Endothelial cell of umbilical vein (primary cell): ENCODE measurements around the gene PDE11A. TPM values are rescaled to one million over a fixed set of nuclear protein-coding genes. Genes with fewer than 3 reads are reported as not detected.

Experiments
- BruUV-seq: library from RNA; stranded (reverse); fragments of 400-500 nt; replicated peaks from 2 replicates; lab custom pipeline; 2021; lab: Mats Ljungman, UMichigan
- CTCF ChIA-PET: fragments of 300-600, 350-600 bp; sonication (Branson Sonifier 250); formaldehyde crosslinking; loops from one replicate; lab custom pipeline; 2021; ENCODE audit warnings: antibody characterized with exemption, inconsistent platforms; lab: Charles Lee
- POLR2A ChIA-PET: fragments of 300-600, 350-600 bp; sonication (Branson Sonifier 250); formaldehyde crosslinking; loops from one replicate; lab custom pipeline; 2021; ENCODE audit warnings: antibody characterized with exemption, inconsistent platforms; lab: Charles Lee
- DNase-seq: peaks from one replicate; pipeline ENCODE4 v3.0.0-alpha.2; 2011; ENCODE audit warnings: low read depth, low spot score
- FAIRE-seq: peaks from 2 replicates; lab custom pipeline; 2011; peaks lifted over from hg19 to GRCh38; lab: Jason Lieb, UNC
- H2AFZ ChIP-seq: 2 replicates; pipeline ENCODE4 v1.6.0; 2012; ENCODE audit warnings: low read depth, low read length, control low read depth, inconsistent platforms
- H3K27ac ChIP-seq: 2 replicates; pipeline ENCODE4 v1.5.1; 2011; ENCODE audit warnings: low read depth, mild to moderate bottlenecking, control low read depth, low read length, moderate library complexity; ENCODE audit not compliant: insufficient read depth
- H3K27me3 ChIP-seq, 2 experiments: 2 replicates each; pipeline versions ENCODE4 v1.6.0 to v1.6.1; 2011; ENCODE audit warnings: low read length in 2 of 2, mixed read lengths in 1 of 2; ENCODE audit not compliant: control insufficient read depth in 2 of 2, insufficient read depth in 2 of 2
- H3K36me3 ChIP-seq, 2 experiments: 2 replicates in 1 of 2; 3 replicates in 1 of 2; pipeline ENCODE4 v1.5.1; 2011; ENCODE audit warnings: low read length in 2 of 2, mild to moderate bottlenecking in 1 of 2, moderate library complexity in 1 of 2; ENCODE audit not compliant: control insufficient read depth in 2 of 2, insufficient read depth in 2 of 2; ENCODE audit errors: extremely low read depth in 1 of 2
- H3K4me1 ChIP-seq: 3 replicates; pipeline ENCODE4 v1.5.1; 2011; ENCODE audit warnings: mild to moderate bottlenecking, low read length; ENCODE audit not compliant: control insufficient read depth, insufficient read depth; ENCODE audit errors: extremely low read depth
- H3K4me2 ChIP-seq: 2 replicates; pipeline ENCODE4 v1.6.1; 2011; ENCODE audit warnings: low read length, control low read depth, mixed read lengths; ENCODE audit not compliant: insufficient read depth
- H3K4me3 ChIP-seq, 3 experiments: fragments of 200-600 bp in 1 of 3; sonication (generic), shearing (Covaris generic) in 1 of 3; replicated peaks in 1 of 3; 2 replicates each; pipeline ENCODE4 v1.5.1; 2011 to 2016; ENCODE audit warnings: control low read depth in 3 of 3, low read length in 3 of 3, mild to moderate bottlenecking in 2 of 3, inconsistent platforms in 1 of 3, low read depth in 1 of 3, moderate library complexity in 1 of 3; ENCODE audit not compliant: insufficient read depth in 1 of 3
- H3K79me2 ChIP-seq: 2 replicates; pipeline ENCODE4 v1.6.0; 2012; ENCODE audit warnings: low read length, inconsistent platforms; ENCODE audit not compliant: control insufficient read depth, insufficient read depth
- H3K9ac ChIP-seq: replicated peaks from 2 replicates; pipeline ENCODE3; 2011; ENCODE audit warnings: low read length, control low read depth; ENCODE audit not compliant: insufficient read depth; ENCODE audit errors: extremely low read depth
- H3K9me1 ChIP-seq: replicated peaks from 3 replicates; pipeline ENCODE4 v1.6.0; 2011; ENCODE audit warnings: mild to moderate bottlenecking, low read length; ENCODE audit not compliant: control insufficient read depth, insufficient read depth; ENCODE audit errors: extremely low read depth
- H3K9me3 ChIP-seq: replicated peaks from 2 replicates; pipeline ENCODE4 v1.5.1; 2012; ENCODE audit warnings: low read length, inconsistent platforms; ENCODE audit not compliant: control insufficient read depth, insufficient read depth
- H4K20me1 ChIP-seq: replicated peaks from 2 replicates; pipeline ENCODE3; 2011; ENCODE audit warnings: mild to moderate bottlenecking, low read length; ENCODE audit not compliant: control insufficient read depth, insufficient read depth; ENCODE audit errors: extremely low read depth
- EZH2 ChIP-seq: IDR thresholded peaks from 2 replicates; pipeline ENCODE4 v1.6.1; 2012; ENCODE audit warnings: borderline replicate concordance, low read depth, mild to moderate bottlenecking, moderate library complexity, low read length, inconsistent platforms; ENCODE audit not compliant: severe bottlenecking
- FOS ChIP-seq: IDR thresholded peaks from 2 replicates; pipeline ENCODE4 v1.6.1; 2011; ENCODE audit warnings: mild to moderate bottlenecking, low read length, moderate library complexity, borderline replicate concordance; ENCODE audit not compliant: insufficient read depth
- GATA2 ChIP-seq: IDR thresholded peaks from 2 replicates; pipeline ENCODE4 v1.7.0; 2011; ENCODE audit warnings: low read depth, mild to moderate bottlenecking, moderate library complexity, mixed read lengths, low read length; ENCODE audit not compliant: insufficient read length, insufficient read depth
- JUN ChIP-seq: IDR thresholded peaks from 2 replicates; pipeline ENCODE4 v1.6.1; 2011; ENCODE audit warnings: borderline replicate concordance, low read depth; ENCODE audit not compliant: insufficient read length, insufficient read depth
- MYC ChIP-seq: IDR thresholded peaks from one replicate; pipeline ENCODE4 v1.6.1; 2011; ENCODE audit warnings: mild to moderate bottlenecking, low read depth, low read length
- POLR2A ChIP-seq: IDR thresholded peaks from 2 replicates; pipeline ENCODE4 v1.6.1; 2012; ENCODE audit warnings: low read depth, mild to moderate bottlenecking, control low read depth, low read length
- POLR2AphosphoS5 ChIP-seq: IDR thresholded peaks from 2 replicates; pipeline ENCODE4 v1.6.1; 2012; ENCODE audit warnings: low read depth, mild to moderate bottlenecking, control low read depth, low read length, moderate library complexity; ENCODE audit not compliant: insufficient read depth
- dilution Hi-C: fragments of 300-500 bp; cut with MboI; formaldehyde crosslinking; loops from one replicate; pipeline ENCODE4 v1.15.0; 2019; ENCODE audit warnings: low sequenced_read_pairs; ENCODE audit not compliant: extremely low pct_ligation_motif_present
- intact Hi-C: fragments of 100-400 bp; cut with micrococcal nuclease; formaldehyde crosslinking; loops from one replicate; pipeline ENCODE4 v1.10.0; 2022
- polyA plus RNA-seq, 4 experiments: library from polyadenylated mRNA; depleted of rRNA in 3 of 4; stranded (reverse) in 3 of 4; unstranded in 1 of 4; fragments of >200 nt; gene quantifications; 2 replicates each; pipeline versions ENCODE4 v1.2.1 to v1.2.3, GENCODE V29; 2011 to 2012; ENCODE audit warnings: missing spikeins in 1 of 4
- total RNA-seq: library from RNA; stranded (reverse); gene quantifications from 2 replicates; pipeline ENCODE4 v1.2.3, GENCODE V29; 2021
- TF ChIP-seq, protein P1 (sequence below), 2 donors: IDR thresholded peaks; 1 replicate in 1 of 2; 2 replicates in 1 of 2; pipeline ENCODE4 v1.5.1; 2011; ENCODE audit warnings: low read length in 2 of 2, mild to moderate bottlenecking in 2 of 2, moderate library complexity in 2 of 2, control low read depth in 1 of 2, inconsistent platforms in 1 of 2, low read depth in 1 of 2; ENCODE audit not compliant: insufficient read depth in 1 of 2; ENCODE audit errors: extremely low read depth in 1 of 2
- TF ChIP-seq, protein P2 (sequence below): IDR thresholded peaks from 2 replicates; pipeline ENCODE4 v1.6.1; 2011; ENCODE audit not compliant: insufficient read depth, insufficient read length

Gene PDE11A
- total and polyA plus RNA-seq, 2 donors (not counting 3 experiments of a cell fraction or from before 2014, with no cell fraction given): 0.07 to 0.51 TPM

DNA sequence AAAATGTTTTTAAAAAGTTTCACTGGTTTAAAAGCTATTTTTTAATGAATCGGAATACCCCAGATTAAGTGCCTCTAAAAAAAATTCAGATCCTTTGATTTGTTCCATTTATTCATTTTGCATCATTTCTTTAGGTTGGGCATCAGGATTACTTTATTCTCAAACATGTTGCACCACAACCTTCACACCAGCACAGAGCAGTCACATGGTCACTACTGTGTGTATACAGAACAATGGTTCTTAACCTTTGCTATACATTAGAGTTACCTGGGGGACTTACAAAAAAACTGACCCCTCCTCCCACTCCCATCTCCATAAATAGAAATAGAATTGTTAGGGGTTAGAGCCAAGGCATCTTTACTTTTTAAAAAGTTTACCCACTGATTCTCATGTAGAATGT lies 461.8 kb downstream of the PDE11A start:
- H3K36me3 ChIP-seq: no peaks in the 10 kb centered on the region
- H3K79me2 ChIP-seq: no peaks in the 10 kb centered on the region
- H3K27me3 ChIP-seq: no peaks in the 10 kb centered on the region
- dilution Hi-C loops: no loop called here
- no peak overlapping the region for H3K27ac ChIP-seq
- H4K20me1 ChIP-seq: no peaks in the 10 kb centered on the region
- POLR2A ChIA-PET: no interaction called here
- intact Hi-C loops: no loop called here
- H3K9me3 ChIP-seq: no peaks in the 10 kb centered on the region
- no peak overlapping the region for H2AFZ ChIP-seq
- H3K4me1 ChIP-seq: no peaks in the 10 kb centered on the region
- CTCF ChIA-PET: interaction anchor here (1.2 to 2.4 kb wide), 3 partner anchors 9 to 121 kb away, joined by 3 to 5 read pairs (median 4); no protein-coding TSS in a partner anchor
- FAIRE-seq (no peak), DNase-seq (no peak)
- TF ChIP-seq POLR2A (no peak), POLR2AphosphoS5 (no peak), EZH2 (no peak), GATA2 (no peak), MYC (no peak), JUN (no peak), FOS (no peak)
- TF ChIP-seq, protein P1, sequence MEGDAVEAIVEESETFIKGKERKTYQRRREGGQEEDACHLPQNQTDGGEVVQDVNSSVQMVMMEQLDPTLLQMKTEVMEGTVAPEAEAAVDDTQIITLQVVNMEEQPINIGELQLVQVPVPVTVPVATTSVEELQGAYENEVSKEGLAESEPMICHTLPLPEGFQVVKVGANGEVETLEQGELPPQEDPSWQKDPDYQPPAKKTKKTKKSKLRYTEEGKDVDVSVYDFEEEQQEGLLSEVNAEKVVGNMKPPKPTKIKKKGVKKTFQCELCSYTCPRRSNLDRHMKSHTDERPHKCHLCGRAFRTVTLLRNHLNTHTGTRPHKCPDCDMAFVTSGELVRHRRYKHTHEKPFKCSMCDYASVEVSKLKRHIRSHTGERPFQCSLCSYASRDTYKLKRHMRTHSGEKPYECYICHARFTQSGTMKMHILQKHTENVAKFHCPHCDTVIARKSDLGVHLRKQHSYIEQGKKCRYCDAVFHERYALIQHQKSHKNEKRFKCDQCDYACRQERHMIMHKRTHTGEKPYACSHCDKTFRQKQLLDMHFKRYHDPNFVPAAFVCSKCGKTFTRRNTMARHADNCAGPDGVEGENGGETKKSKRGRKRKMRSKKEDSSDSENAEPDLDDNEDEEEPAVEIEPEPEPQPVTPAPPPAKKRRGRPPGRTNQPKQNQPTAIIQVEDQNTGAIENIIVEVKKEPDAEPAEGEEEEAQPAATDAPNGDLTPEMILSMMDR (IDR thresholded peaks at IDR 0.05; ENCODE audit: extremely low read depth in 1 of 2, insufficient read depth in 1 of 2, low read depth in 1 of 2, low read length in 2 of 2): no peak
- TF ChIP-seq, protein P2, sequence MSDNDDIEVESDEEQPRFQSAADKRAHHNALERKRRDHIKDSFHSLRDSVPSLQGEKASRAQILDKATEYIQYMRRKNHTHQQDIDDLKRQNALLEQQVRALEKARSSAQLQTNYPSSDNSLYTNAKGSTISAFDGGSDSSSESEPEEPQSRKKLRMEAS: no peak
- no peaks in the 10 kb centered on the region for H3K9me1 ChIP-seq
- no TSS peak for BruUV-seq
- H3K4me3 ChIP-seq: no peak overlapping the region
- H3K9ac ChIP-seq: no peak overlapping the region
- H3K4me2 ChIP-seq: no peak overlapping the region
